GM19397 (cell line): ENCODE data around the gene DCTD.

Experiments
- ATAC-seq: cut with Tn5 transposase; IDR thresholded peaks from one replicate; pipeline ENCODE4 v1.9.1; 2021; ENCODE audit warnings: mild to moderate bottlenecking, moderate library complexity; ENCODE audit not compliant: unreplicated experiment

DCTD gene

GRCh38 chr4:182845618-182846017 is 71.6 kb downstream of the DCTD start:
- no peak for ATAC-seq

- ATAC-seq: no peak
Observed at GRCh38 chr4:182843808-182844325, 73.3 kb downstream of the DCTD start.

- no peak for ATAC-seq
Observed at GRCh38 chr4:182842759-182843390, 74.3 kb downstream of the DCTD start.

- no peak for ATAC-seq
Observed at GRCh38 chr4:182842104-182842600, 75.0 kb downstream of the DCTD start.

GRCh38 chr4:182840108-182840507 is 77.1 kb downstream of the DCTD start:
- ATAC-seq: no peak
